HL-60 (cell line): Measurements from ENCODE around the gene SBF1.

ENCODE experiments used
- DNase-seq, 2 experiments: peaks; one replicate each; pipeline ENCODE4 v3.0.0-alpha.2; 2010 to 2020; ENCODE audit warnings: low read depth in 1 of 2, low spot score in 1 of 2
- H3K27ac ChIP-seq: fragments of 250-450 bp; sonication (Bioruptor Pico); replicated peaks from 2 replicates; pipeline ENCODE4 v1.5.1; 2020; ENCODE audit warnings: mild to moderate bottlenecking, moderate library complexity
- H3K27me3 ChIP-seq: fragments of 250-450 bp; sonication (Bioruptor Pico); 2 replicates; pipeline ENCODE4 v1.5.1; 2021; ENCODE audit warnings: mild to moderate bottlenecking, moderate library complexity; ENCODE audit not compliant: insufficient read depth, poor library complexity, severe bottlenecking
- H3K4me3 ChIP-seq: replicated peaks from 2 replicates; pipeline ENCODE4 v1.5.1; 2011; ENCODE audit warnings: mild to moderate bottlenecking, control low read depth, low read length; ENCODE audit not compliant: insufficient read depth
- CTCF ChIP-seq: IDR thresholded peaks from one replicate; pipeline ENCODE4 v1.5.1; 2011; ENCODE audit warnings: low read length, control low read depth, inconsistent platforms; ENCODE audit not compliant: insufficient read depth
- GABPA ChIP-seq: IDR thresholded peaks from 2 replicates; pipeline ENCODE4 v1.6.1; 2012; ENCODE audit warnings: low read depth
- POLR2AphosphoS5 ChIP-seq: IDR thresholded peaks from 2 replicates; pipeline ENCODE4 v1.6.1; 2012; ENCODE audit warnings: low read depth
- REST ChIP-seq: IDR thresholded peaks from 2 replicates; pipeline ENCODE4 v1.6.1; 2012; ENCODE audit warnings: low read depth; ENCODE audit not compliant: insufficient replicate concordance
- SPI1 ChIP-seq: IDR thresholded peaks from 2 replicates; pipeline ENCODE4 v1.6.1; 2012; ENCODE audit warnings: low read depth, mild to moderate bottlenecking, borderline replicate concordance

The SBF1 gene

GRCh38 chr22:50403701-50404101 lies 71.1 kb downstream of the SBF1 start:
- TF ChIP-seq POLR2AphosphoS5 (peak; percentile 44; the same call in 1 of the 2 replicates), GABPA (no peak)
- Histone ChIP-seq H3K4me3 (no peak overlapping the region), H3K27me3 (no peaks in the 10 kb centered on the region), H3K27ac (no peak overlapping the region)
- peak in 1 of 2 experiments; percentile 68 for DNase-seq

DNA sequence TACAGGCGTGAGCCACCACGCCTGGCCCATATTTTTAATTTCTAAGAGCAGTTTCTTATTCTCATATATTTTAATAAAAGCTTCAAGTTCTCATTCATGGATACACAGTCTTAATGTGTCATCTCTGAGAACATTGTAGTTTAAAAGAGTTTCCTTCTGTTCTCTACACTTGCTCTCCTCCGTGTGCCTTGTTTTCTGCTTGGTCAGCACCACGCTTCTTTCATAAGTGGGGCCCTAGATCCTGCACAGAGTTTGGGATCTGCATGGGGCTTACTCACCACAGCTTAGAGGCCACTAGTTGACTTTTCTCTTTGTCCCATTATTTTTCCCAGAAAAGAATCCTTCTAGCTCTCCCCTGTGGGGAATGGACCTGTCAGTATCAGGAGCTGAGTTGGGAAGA lies 72.9 kb downstream of the SBF1 start:
- no peak overlapping the region for H3K27ac ChIP-seq

GRCh38 chr22:50400931-50401330 lies 73.9 kb downstream of the SBF1 start:
- no peak for DNase-seq
- H3K27me3 ChIP-seq, result no peaks in the 10 kb centered on the region
- no peak for TF ChIP-seq CTCF
- TF ChIP-seq GABPA, result no peak
- no peak for TF ChIP-seq POLR2AphosphoS5
- no peak for TF ChIP-seq SPI1
- no peak for TF ChIP-seq REST
- H3K27ac ChIP-seq, result no peak overlapping the region
- H3K4me3 ChIP-seq, result no peak overlapping the region

More for the DNA sequence above, 72.9 kb downstream of the SBF1 start:
- Histone ChIP-seq H3K4me3 (no peak overlapping the region), H3K27me3 (no peaks in the 10 kb centered on the region)
- no peak for DNase-seq
- TF ChIP-seq CTCF (no peak), GABPA (no peak), REST (no peak), POLR2AphosphoS5 (no peak), SPI1 (no peak)

- peak overlapping the region; percentile 2; the same call in 1 of the 2 replicates for H3K27ac ChIP-seq
- H3K27me3 ChIP-seq, result no peaks in the 10 kb centered on the region
- no peak for DNase-seq
- TF ChIP-seq CTCF, result no peak
- no peak for TF ChIP-seq SPI1
- TF ChIP-seq POLR2AphosphoS5, result no peak
- TF ChIP-seq REST, result no peak
- no peak for TF ChIP-seq GABPA
- no peak overlapping the region for H3K4me3 ChIP-seq
Observed at GRCh38 chr22:50400406-50400805, 74.4 kb downstream of the SBF1 start.
